Measurements from ENCODE around the gene GABPA.

Gene GABPA

GRCh38 chr21:25813917-25814316 lies 79.1 kb downstream of the GABPA start:
- no peak for DNase-seq

DNA sequence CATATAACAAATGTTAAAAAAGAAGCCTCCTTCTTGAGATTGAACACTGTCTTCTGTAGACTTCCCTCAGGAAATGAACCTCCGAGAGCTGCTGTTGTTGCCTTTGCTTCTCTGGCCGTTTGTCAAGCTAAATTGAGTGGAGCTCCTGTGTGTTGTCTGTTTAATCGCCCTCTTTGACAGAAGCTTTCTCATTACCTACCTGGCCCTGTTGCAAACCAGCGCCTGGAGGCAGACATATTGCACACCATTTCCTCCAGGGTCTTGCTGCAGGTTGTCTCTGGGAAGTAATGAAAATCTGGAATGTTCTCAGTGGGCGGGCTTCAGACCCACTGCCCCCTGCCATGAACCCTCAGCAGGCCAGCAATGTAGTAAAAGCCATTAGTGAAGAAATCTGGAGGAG lies 83.3 kb downstream of the GABPA start:
- DNase-seq, result no peak

DNA sequence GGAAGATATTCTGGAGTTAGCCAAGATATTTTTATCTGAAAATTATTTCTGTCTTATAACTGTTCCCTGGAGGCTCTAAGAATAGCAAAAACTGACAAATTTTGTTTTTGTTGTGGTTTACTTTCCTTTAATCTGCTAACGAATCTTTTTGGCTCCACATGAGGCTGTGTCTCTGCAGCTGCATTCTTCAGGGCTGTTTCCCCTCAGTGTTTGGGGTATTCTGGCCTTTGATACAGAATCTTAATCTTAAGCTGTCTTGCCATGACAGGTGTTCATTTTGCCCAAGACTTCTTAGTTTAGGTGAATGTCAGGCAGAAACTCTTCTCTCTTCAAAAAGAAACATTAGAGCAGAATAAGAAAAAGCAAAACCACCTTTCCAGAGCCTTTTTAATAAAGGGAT lies 83.8 kb downstream of the GABPA start:
- DNase-seq, result no peak
